ENCODE measurements around the gene DOK5. TPM values are rescaled to one million over a fixed set of nuclear protein-coding genes. Genes with fewer than 3 reads are reported as not detected.

Gene DOK5
- total and polyA plus RNA-seq, 2 donors (not counting 3 experiments of a cell fraction or from before 2014, with no cell fraction given) = 3.5 to 14.2 TPM

DNA sequence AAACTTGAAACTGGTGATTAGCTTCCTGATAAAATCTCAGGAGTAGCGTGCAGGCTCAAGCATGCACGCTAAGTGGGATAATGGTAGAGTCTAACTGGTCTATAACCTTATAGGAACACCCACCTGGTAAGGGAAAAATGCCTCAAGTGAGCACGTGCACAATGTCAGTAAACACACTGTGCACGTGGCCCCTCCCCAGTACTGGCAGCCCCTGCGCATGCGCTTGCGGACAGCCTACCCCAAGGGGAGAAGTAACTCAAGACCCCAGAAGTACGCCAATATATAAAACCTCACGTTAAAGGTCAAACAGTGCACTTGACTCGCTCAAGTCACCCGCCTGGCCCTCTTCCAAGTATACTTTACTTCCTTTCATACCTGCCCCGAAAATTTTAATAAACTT, 23.1 kb upstream of the DOK5 start:
- dilution Hi-C loops (cut with MboI; ENCODE audit: extremely low pct_ligation_motif_present, low sequenced_read_pairs) = no loop called here
- intact Hi-C loops (cut with micrococcal nuclease) = no loop called here

GRCh38 chr20:54454982-54455381, 20.4 kb upstream of the DOK5 start:
- FAIRE-seq = no peak
- no peak overlapping the region for H3K27ac ChIP-seq (ENCODE audit: insufficient read depth, low read depth, low read length)

More for the DNA sequence above, 23.1 kb upstream of the DOK5 start:
- POLR2A ChIA-PET = no interaction called here
- Histone ChIP-seq H3K36me3 (ENCODE audit: control insufficient read depth in 2 of 2, extremely low read depth in 1 of 2, insufficient read depth in 2 of 2, low read length in 2 of 2) (no peaks in the 10 kb centered on the region), H3K79me2 (ENCODE audit: control insufficient read depth, insufficient read depth, low read length) (no peaks in the 10 kb centered on the region), H2AFZ (ENCODE audit: low read depth, low read length) (no peak overlapping the region), H3K4me2 (ENCODE audit: insufficient read depth, low read length) (no peak overlapping the region), H4K20me1 (replicated peaks; ENCODE audit: control insufficient read depth, extremely low read depth, insufficient read depth, low read length) (no peaks in the 10 kb centered on the region), H3K9me1 (replicated peaks; ENCODE audit: control insufficient read depth, extremely low read depth, insufficient read depth, low read length) (no peaks in the 10 kb centered on the region), H3K4me1 (ENCODE audit: control insufficient read depth, extremely low read depth, insufficient read depth, low read length) (no peaks in the 10 kb centered on the region), H3K4me3 (replicated peaks in 1 of 3; ENCODE audit: insufficient read depth in 1 of 3, low read depth in 1 of 3, low read length in 3 of 3) (no peak overlapping the region), H3K27ac (ENCODE audit: insufficient read depth, low read depth, low read length) (no peak overlapping the region), H3K27me3 (ENCODE audit: control insufficient read depth in 2 of 2, insufficient read depth in 2 of 2, low read length in 2 of 2) (peaks cover 0 to 2% of the 10 kb centered on the region in 2 experiments), H3K9me3 (replicated peaks; ENCODE audit: control insufficient read depth, insufficient read depth, low read length) (no peaks in the 10 kb centered on the region), H3K9ac (replicated peaks; ENCODE audit: extremely low read depth, insufficient read depth, low read length) (no peak overlapping the region)
- CTCF ChIA-PET = interaction anchor here (0.6 kb wide), 1 partner anchor 101 kb away, joined by 3 read pairs; no protein-coding TSS in a partner anchor
- no TSS peak for BruUV-seq (replicated peaks)
- DNase-seq (ENCODE audit: low read depth, low spot score) (no peak), FAIRE-seq (no peak)
- TF ChIP-seq FOS (IDR thresholded peaks at IDR 0.05; ENCODE audit: borderline replicate concordance, insufficient read depth, low read length) = no peak
- TF ChIP-seq, protein P1, sequence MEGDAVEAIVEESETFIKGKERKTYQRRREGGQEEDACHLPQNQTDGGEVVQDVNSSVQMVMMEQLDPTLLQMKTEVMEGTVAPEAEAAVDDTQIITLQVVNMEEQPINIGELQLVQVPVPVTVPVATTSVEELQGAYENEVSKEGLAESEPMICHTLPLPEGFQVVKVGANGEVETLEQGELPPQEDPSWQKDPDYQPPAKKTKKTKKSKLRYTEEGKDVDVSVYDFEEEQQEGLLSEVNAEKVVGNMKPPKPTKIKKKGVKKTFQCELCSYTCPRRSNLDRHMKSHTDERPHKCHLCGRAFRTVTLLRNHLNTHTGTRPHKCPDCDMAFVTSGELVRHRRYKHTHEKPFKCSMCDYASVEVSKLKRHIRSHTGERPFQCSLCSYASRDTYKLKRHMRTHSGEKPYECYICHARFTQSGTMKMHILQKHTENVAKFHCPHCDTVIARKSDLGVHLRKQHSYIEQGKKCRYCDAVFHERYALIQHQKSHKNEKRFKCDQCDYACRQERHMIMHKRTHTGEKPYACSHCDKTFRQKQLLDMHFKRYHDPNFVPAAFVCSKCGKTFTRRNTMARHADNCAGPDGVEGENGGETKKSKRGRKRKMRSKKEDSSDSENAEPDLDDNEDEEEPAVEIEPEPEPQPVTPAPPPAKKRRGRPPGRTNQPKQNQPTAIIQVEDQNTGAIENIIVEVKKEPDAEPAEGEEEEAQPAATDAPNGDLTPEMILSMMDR (IDR thresholded peaks at IDR 0.05; ENCODE audit: extremely low read depth in 1 of 2, insufficient read depth in 1 of 2, low read depth in 1 of 2, low read length in 2 of 2) = no peak

More at GRCh38 chr20:54454982-54455381, 20.4 kb upstream of the DOK5 start:
- intact Hi-C loops (cut with micrococcal nuclease) (no loop called here), dilution Hi-C loops (cut with MboI; ENCODE audit: extremely low pct_ligation_motif_present, low sequenced_read_pairs) (no loop called here)
- TF ChIP-seq GATA2 (IDR thresholded peaks at IDR 0.05; ENCODE audit: insufficient read depth, insufficient read length, low read depth, low read length) (no peak), FOS (IDR thresholded peaks at IDR 0.05; ENCODE audit: borderline replicate concordance, insufficient read depth, low read length) (no peak)
- TF ChIP-seq, protein P1 (IDR thresholded peaks at IDR 0.05; ENCODE audit: extremely low read depth in 1 of 2, insufficient read depth in 1 of 2, low read depth in 1 of 2, low read length in 2 of 2) = no peak
- Histone ChIP-seq H3K4me3 (replicated peaks in 1 of 3; ENCODE audit: insufficient read depth in 1 of 3, low read depth in 1 of 3, low read length in 3 of 3) (no peak overlapping the region), H3K36me3 (ENCODE audit: control insufficient read depth in 2 of 2, extremely low read depth in 1 of 2, insufficient read depth in 2 of 2, low read length in 2 of 2) (no peaks in the 10 kb centered on the region), H4K20me1 (replicated peaks; ENCODE audit: control insufficient read depth, extremely low read depth, insufficient read depth, low read length) (no peaks in the 10 kb centered on the region), H3K4me2 (ENCODE audit: insufficient read depth, low read length) (no peak overlapping the region), H2AFZ (ENCODE audit: low read depth, low read length) (no peak overlapping the region), H3K27me3 (ENCODE audit: control insufficient read depth in 2 of 2, insufficient read depth in 2 of 2, low read length in 2 of 2) (no peaks in the 10 kb centered on the region), H3K9me1 (replicated peaks; ENCODE audit: control insufficient read depth, extremely low read depth, insufficient read depth, low read length) (no peaks in the 10 kb centered on the region), H3K4me1 (ENCODE audit: control insufficient read depth, extremely low read depth, insufficient read depth, low read length) (no peaks in the 10 kb centered on the region), H3K9me3 (replicated peaks; ENCODE audit: control insufficient read depth, insufficient read depth, low read length) (no peaks in the 10 kb centered on the region), H3K79me2 (ENCODE audit: control insufficient read depth, insufficient read depth, low read length) (no peaks in the 10 kb centered on the region), H3K9ac (replicated peaks; ENCODE audit: extremely low read depth, insufficient read depth, low read length) (no peak overlapping the region)
- CTCF ChIA-PET = no interaction called here
- DNase-seq (ENCODE audit: low read depth, low spot score) = no peak
- BruUV-seq (replicated peaks) = no TSS peak
- POLR2A ChIA-PET = no interaction called here
